H1 (cell line): Measurements from ENCODE around the gene FOXD3. TPM values are rescaled to one million over a fixed set of nuclear protein-coding genes. Genes with fewer than 3 reads are reported as not detected.

Experiments
- CTCF ChIA-PET: fragments of 300-600 bp; sonication (Branson Sonifier 250); formaldehyde crosslinking; loops from one replicate; lab custom pipeline; 2021; ENCODE audit not compliant: partially characterized antibody; lab: Charles Lee
- POLR2A ChIA-PET: fragments of 300-600 bp; sonication (Branson Sonifier 250); formaldehyde crosslinking; loops from one replicate; lab custom pipeline; 2021; ENCODE audit warnings: inconsistent platforms; ENCODE audit not compliant: partially characterized antibody; lab: Charles Lee
- DNase-seq, 2 experiments: peaks; one replicate each; pipeline versions ENCODE4 v3.0.0 to v3.0.0-alpha.2; 2010 to 2022; ENCODE audit warnings: low spot score in 2 of 2, low read depth in 1 of 2, mixed read lengths in 1 of 2
- FAIRE-seq: peaks from 2 replicates; lab custom pipeline; 2011; peaks lifted over from hg19 to GRCh38; lab: Jason Lieb, UNC
- H2AFZ ChIP-seq: 2 replicates; pipeline ENCODE4 v1.8.1; 2012; ENCODE audit warnings: low read length, inconsistent platforms
- H2AK5ac ChIP-seq: 2 replicates; pipeline ENCODE4 v1.6.1; 2013; ENCODE audit warnings: low read depth, low read length
- H2BK120ac ChIP-seq: replicated peaks from 2 replicates; pipeline ENCODE3; 2013; ENCODE audit warnings: low read depth, low read length, inconsistent platforms
- H2BK12ac ChIP-seq: 2 replicates; pipeline ENCODE4 v1.6.1; 2013; ENCODE audit warnings: low read depth, low read length
- H2BK15ac ChIP-seq: 2 replicates; pipeline ENCODE4 v1.6.1; 2013; ENCODE audit warnings: low read length
- H2BK20ac ChIP-seq: 2 replicates; pipeline ENCODE4 v1.6.1; 2013; ENCODE audit warnings: low read length
- H2BK5ac ChIP-seq: 2 replicates; pipeline ENCODE4 v1.6.1; 2013; ENCODE audit warnings: low read depth, low read length
- H3K14ac ChIP-seq: 2 replicates; pipeline ENCODE4 v1.6.1; 2013; ENCODE audit warnings: inconsistent platforms; ENCODE audit not compliant: insufficient read length
- H3K18ac ChIP-seq: 2 replicates; pipeline ENCODE4 v1.6.1; 2013; ENCODE audit warnings: low read length; ENCODE audit errors: extremely low read depth
- H3K23ac ChIP-seq: 2 replicates; pipeline ENCODE4 v1.6.1; 2013; ENCODE audit warnings: inconsistent platforms; ENCODE audit not compliant: insufficient read length
- H3K23me2 ChIP-seq: 2 replicates; pipeline ENCODE4 v1.6.1; 2013; ENCODE audit warnings: low read depth, low read length
- H3K27ac ChIP-seq: 2 replicates; pipeline ENCODE4 v1.6.1; 2011; ENCODE audit warnings: low read depth, low read length, inconsistent platforms
- H3K27me3 ChIP-seq, 4 experiments: replicated peaks in 1 of 4; 1 replicate in 1 of 4; 2 replicates in 3 of 4; pipeline versions ENCODE4 v1.6.1 to v1.8.1; 2011 to 2013; ENCODE audit warnings: low read length in 3 of 4, mild to moderate bottlenecking in 3 of 4, inconsistent platforms in 2 of 4, mixed read lengths in 2 of 4, moderate library complexity in 1 of 4; ENCODE audit not compliant: control insufficient read depth in 3 of 4, insufficient read depth in 3 of 4; ENCODE audit errors: extremely low read depth in 1 of 4
- H3K36me3 ChIP-seq, 4 experiments: 2 replicates each; pipeline versions ENCODE4 v1.6.1 to v1.8.1; 2011 to 2013; ENCODE audit warnings: mild to moderate bottlenecking in 4 of 4, low read length in 3 of 4, moderate library complexity in 2 of 4, control low read depth in 1 of 4, inconsistent platforms in 1 of 4; ENCODE audit not compliant: insufficient read depth in 4 of 4, control insufficient read depth in 2 of 4
- H3K4ac ChIP-seq: replicated peaks from 2 replicates; pipeline ENCODE3; 2013; ENCODE audit warnings: low read length, low read depth, mixed read lengths, inconsistent platforms; ENCODE audit not compliant: insufficient read length
- H3K4me1 ChIP-seq, 4 experiments: replicated peaks in 1 of 4; 1 replicate in 1 of 4; 2 replicates in 3 of 4; pipeline versions ENCODE4 v1.6.1 to v1.8.1; 2011 to 2013; ENCODE audit warnings: low read length in 3 of 4, inconsistent platforms in 2 of 4, mixed read lengths in 1 of 4; ENCODE audit not compliant: insufficient read depth in 4 of 4, control insufficient read depth in 3 of 4
- H3K4me2 ChIP-seq, 2 experiments: 2 replicates each; pipeline versions ENCODE4 v1.6.1 to v1.8.1; 2011 to 2013; ENCODE audit warnings: low read depth in 2 of 2, low read length in 2 of 2, control low read depth in 1 of 2, inconsistent platforms in 1 of 2, mild to moderate bottlenecking in 1 of 2; ENCODE audit not compliant: insufficient read depth in 1 of 2
- H3K4me3 ChIP-seq, 4 experiments: fragments of 200-600, 300-600 bp in 1 of 4; sonication (generic), shearing (Covaris generic), sonication (Bioruptor Twin) in 1 of 4; 2 replicates each; pipeline versions ENCODE4 v1.5.1 to v1.8.1; 2011 to 2016; ENCODE audit warnings: low read length in 4 of 4, low read depth in 3 of 4, control low read depth in 2 of 4, inconsistent platforms in 2 of 4, mild to moderate bottlenecking in 2 of 4, mixed read lengths in 1 of 4, moderate library complexity in 1 of 4; ENCODE audit not compliant: insufficient read depth in 2 of 4; ENCODE audit errors: extremely low read depth in 1 of 4
- H3K56ac ChIP-seq: replicated peaks from 2 replicates; pipeline ENCODE3; 2013; ENCODE audit warnings: low read depth, mild to moderate bottlenecking, mixed read lengths, low read length, inconsistent platforms; ENCODE audit not compliant: insufficient read length
- H3K79me1 ChIP-seq: 2 replicates; pipeline ENCODE4 v1.6.1; 2013; ENCODE audit warnings: low read depth, low read length, control low read depth
- H3K79me2 ChIP-seq, 2 experiments: 2 replicates each; pipeline versions ENCODE4 v1.6.1 to v1.8.1; 2012 to 2013; ENCODE audit warnings: low read length in 2 of 2, mild to moderate bottlenecking in 2 of 2, inconsistent platforms in 1 of 2; ENCODE audit not compliant: insufficient read depth in 2 of 2, control insufficient read depth in 1 of 2
- H3K9ac ChIP-seq, 4 experiments: replicated peaks in 1 of 4; 1 replicate in 1 of 4; 2 replicates in 3 of 4; pipeline versions ENCODE4 v1.6.1 to v1.8.1; 2011 to 2013; ENCODE audit warnings: low read depth in 3 of 4, low read length in 3 of 4, control low read depth in 2 of 4, mild to moderate bottlenecking in 2 of 4, moderate library complexity in 2 of 4, inconsistent platforms in 1 of 4; ENCODE audit errors: extremely low read depth in 1 of 4
- H3K9me3 ChIP-seq, 2 experiments: 2 replicates each; pipeline versions ENCODE4 v1.6.1 to v1.8.1; 2012 to 2013; ENCODE audit warnings: mild to moderate bottlenecking in 2 of 2, moderate library complexity in 2 of 2, control low read depth in 1 of 2, inconsistent platforms in 1 of 2, low read depth in 1 of 2, low read length in 1 of 2, mixed read lengths in 1 of 2; ENCODE audit not compliant: insufficient read depth in 2 of 2
- H4K20me1 ChIP-seq, 2 experiments: replicated peaks in 1 of 2; 2 replicates each; pipeline versions ENCODE3 to v1.8.1; 2011 to 2013; ENCODE audit warnings: inconsistent platforms in 2 of 2, low read length in 2 of 2, mild to moderate bottlenecking in 1 of 2; ENCODE audit not compliant: insufficient read depth in 2 of 2, control insufficient read depth in 1 of 2
- H4K5ac ChIP-seq: 2 replicates; pipeline ENCODE4 v1.6.1; 2013; ENCODE audit warnings: low read length, low read depth, mixed read lengths, inconsistent platforms; ENCODE audit not compliant: insufficient read length
- H4K8ac ChIP-seq: 2 replicates; pipeline ENCODE4 v1.8.0; 2013; ENCODE audit warnings: mild to moderate bottlenecking, moderate library complexity, low read length, inconsistent platforms; ENCODE audit not compliant: insufficient read depth; ENCODE audit errors: extremely low read depth
- H4K91ac ChIP-seq: replicated peaks from 2 replicates; pipeline ENCODE3; 2013; ENCODE audit warnings: low read length, mixed read lengths, inconsistent platforms; ENCODE audit not compliant: insufficient read length
- BCL11A ChIP-seq, 2 experiments: IDR thresholded peaks; one replicate each; pipeline ENCODE4 v1.6.1; 2011; ENCODE audit warnings: low read depth in 2 of 2, low read length in 2 of 2, mild to moderate bottlenecking in 2 of 2
- BRCA1 ChIP-seq: IDR thresholded peaks from 2 replicates; pipeline ENCODE4 v1.6.1; 2012; ENCODE audit warnings: low read depth, low read length, improper control_type of control experiment
- CBX5 ChIP-seq: fragments of 300-800, 300-1000 bp; sonication (generic); IDR thresholded peaks from 2 replicates; pipeline ENCODE4 v1.7.1; 2016; ENCODE audit warnings: antibody characterized with exemption, low read length, low read depth
- CTBP2 ChIP-seq: IDR thresholded peaks from 2 replicates; pipeline ENCODE4 v1.7.0; 2011; ENCODE audit warnings: borderline replicate concordance, mild to moderate bottlenecking, moderate library complexity, mixed read lengths, low read length; ENCODE audit not compliant: insufficient read depth, insufficient read length
- JUN ChIP-seq: IDR thresholded peaks from 2 replicates; pipeline ENCODE4 v1.6.1; 2011; ENCODE audit warnings: low read depth, mild to moderate bottlenecking, improper control_type of control experiment, low read length
- KDM1A ChIP-seq: fragments of 200-600, 300-600 bp; sonication (generic); IDR thresholded peaks from 2 replicates; pipeline ENCODE4 v1.7.1; 2016; ENCODE audit warnings: mild to moderate bottlenecking, low read length, borderline replicate concordance
- POLR2AphosphoS5 ChIP-seq: IDR thresholded peaks from 2 replicates; pipeline ENCODE4 v1.6.1; 2011; ENCODE audit warnings: low read depth, low read length
- SAP30 ChIP-seq: fragments of 300-600 bp; sonication (generic); IDR thresholded peaks from 2 replicates; pipeline ENCODE4 v1.7.1; 2012; ENCODE audit warnings: low read length, moderate library complexity, mild to moderate bottlenecking, inconsistent platforms; ENCODE audit not compliant: insufficient read depth, insufficient replicate concordance
- TAF7 ChIP-seq: optimal IDR thresholded peaks from 2 replicates; pipeline ENCODE3; 2011; ENCODE audit warnings: low read depth, mild to moderate bottlenecking, inconsistent platforms, low read length, moderate library complexity, borderline replicate concordance
- TBP ChIP-seq: IDR thresholded peaks from 2 replicates; pipeline ENCODE4 v1.6.1; 2011; ENCODE audit warnings: low read depth, low read length, improper control_type of control experiment
- TCF12 ChIP-seq: IDR thresholded peaks from 2 replicates; pipeline ENCODE4 v1.6.1; 2011; ENCODE audit warnings: low read depth, mild to moderate bottlenecking, low read length
- USF2 ChIP-seq: IDR thresholded peaks from 2 replicates; pipeline ENCODE4 v1.6.1; 2011; ENCODE audit warnings: low read length, improper control_type of control experiment
- YY1 ChIP-seq: IDR thresholded peaks from 2 replicates; pipeline ENCODE4 v1.6.1; 2011; ENCODE audit warnings: low read depth, mild to moderate bottlenecking, low read length
- WGBS, 2 experiments: shearing (Covaris generic) in 1 of 2; methylation state at CpG; one replicate each; pipeline versions ENCODE4 v1.1.6 to v1.1.7; 2013 to 2015; ENCODE audit warnings: low lambda C conversion rate in 2 of 2, mixed read lengths in 2 of 2, inconsistent platforms in 1 of 2, low coverage in 1 of 2, missing lambda C conversion rate in 1 of 2; ENCODE audit not compliant: insufficient replicate concordance in 2 of 2, insufficient coverage in 1 of 2, insufficient read length in 1 of 2; ENCODE audit errors: extremely low coverage in 1 of 2, missing lambda C conversion rate in 1 of 2; 5-methylcytosine and 5-hydroxymethylcytosine counted together
- polyA plus RNA-seq, 7 experiments: library from polyadenylated mRNA; depleted of rRNA in 3 of 7; stranded (reverse) in 5 of 7; unstranded in 2 of 7; fragments of >200 nt in 5 of 7; fragments of 200-250 nt in 2 of 7; gene quantifications; 1 replicate in 5 of 7; 2 replicates in 1 of 7; 4 replicates in 1 of 7; pipeline versions ENCODE4 v1.2.1 to v1.2.3, GENCODE V29; 2011 to 2013; ENCODE audit warnings: missing spikeins in 2 of 7, mixed read lengths in 2 of 7
- total RNA-seq: library from RNA; stranded (reverse); fragmentation: NEBNext Ultra II Directional; extraction: Animal tissue kit (Norgen Biotek cat#: 25700); gene quantifications from 2 replicates; pipeline ENCODE4 v1.2.1, GENCODE V29; 2021

The FOXD3 gene
- total and polyA plus RNA-seq, 2 of the 8 experiments (the other 6 are each of a cell fraction or from before 2014, with no cell fraction given), result 8.7 to 33.7 TPM

GRCh38 chr1:63342402-63342801 is 20.0 kb downstream of the FOXD3 start:
- H4K20me1 ChIP-seq, result no peaks in the 10 kb centered on the region
- H3K27me3 ChIP-seq, result no peaks in the 10 kb centered on the region; a peak in 1 of 7 replicates
- no peaks in the 10 kb centered on the region for H3K36me3 ChIP-seq
- no peaks in the 10 kb centered on the region for H3K9me3 ChIP-seq
- peaks cover 0 to 7% (median 2%) of the 10 kb centered on the region in 4 experiments; a peak in 2 of 7 replicates for H3K4me1 ChIP-seq
- FAIRE-seq (no peak), DNase-seq (no peak)
- no peak overlapping the region for H2BK5ac ChIP-seq
- H3K23ac ChIP-seq, result no peak overlapping the region
- H3K79me2 ChIP-seq, result no peaks in the 10 kb centered on the region
- H3K4ac ChIP-seq, result no peak overlapping the region
- no peak overlapping the region for H2BK120ac ChIP-seq
- H2AFZ ChIP-seq, result no peak overlapping the region
- no peak overlapping the region for H2BK20ac ChIP-seq
- H4K5ac ChIP-seq, result no peak overlapping the region
- no peak overlapping the region for H3K27ac ChIP-seq
- CTCF ChIA-PET, result interaction anchor here (0.6 to 2.8 kb wide), 6 partner anchors 16 to 196 kb away, joined by 3 to 14 read pairs (median 4); no protein-coding TSS in a partner anchor
- H2BK12ac ChIP-seq, result no peak overlapping the region
- POLR2A ChIA-PET, result no interaction called here
- H2AK5ac ChIP-seq, result no peak overlapping the region
- H3K56ac ChIP-seq, result no peak overlapping the region
- no peaks in the 10 kb centered on the region for H3K79me1 ChIP-seq
- no peak overlapping the region for H3K18ac ChIP-seq
- H4K8ac ChIP-seq, result no peak overlapping the region
- 89% methylated on average over 2 of the region's 2 CpGs; no CpG with 5 or more reads in 1 of the 2 experiments for WGBS, 2 experiments
- no peaks in the 10 kb centered on the region for H3K23me2 ChIP-seq
- no peak overlapping the region for H3K4me3 ChIP-seq
- no peak overlapping the region for H3K9ac ChIP-seq
- H3K14ac ChIP-seq, result no peak overlapping the region
- no peak overlapping the region for H3K4me2 ChIP-seq
- no peak overlapping the region for H4K91ac ChIP-seq
- H2BK15ac ChIP-seq, result no peak overlapping the region
- TF ChIP-seq TCF12 (no peak), CTBP2 (no peak), BCL11A (IDR thresholded peaks at IDR 0.05; ENCODE audit: low read depth in 2 of 2, low read length in 2 of 2) (no peak), USF2 (no peak), JUN (no peak), YY1 (no peak), POLR2AphosphoS5 (no peak), BRCA1 (no peak), CBX5 (no peak), SAP30 (no peak), TBP (no peak), TAF7 (no peak), KDM1A (no peak)
